HG02678 (cell line): ENCODE data around the gene C4BPB.
"Not testable (repeated sequence)": the region's sequence is repeated elsewhere in the genome, so short reads cannot be mapped to it uniquely, and the experiment has no call there.

Experiments
- ATAC-seq: cut with Tn5 transposase; IDR thresholded peaks from one replicate; pipeline ENCODE4 v1.9.1; 2021; ENCODE audit warnings: mild to moderate bottlenecking, moderate library complexity; ENCODE audit not compliant: unreplicated experiment

The C4BPB gene, protein sequence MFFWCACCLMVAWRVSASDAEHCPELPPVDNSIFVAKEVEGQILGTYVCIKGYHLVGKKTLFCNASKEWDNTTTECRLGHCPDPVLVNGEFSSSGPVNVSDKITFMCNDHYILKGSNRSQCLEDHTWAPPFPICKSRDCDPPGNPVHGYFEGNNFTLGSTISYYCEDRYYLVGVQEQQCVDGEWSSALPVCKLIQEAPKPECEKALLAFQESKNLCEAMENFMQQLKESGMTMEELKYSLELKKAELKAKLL

DNA sequence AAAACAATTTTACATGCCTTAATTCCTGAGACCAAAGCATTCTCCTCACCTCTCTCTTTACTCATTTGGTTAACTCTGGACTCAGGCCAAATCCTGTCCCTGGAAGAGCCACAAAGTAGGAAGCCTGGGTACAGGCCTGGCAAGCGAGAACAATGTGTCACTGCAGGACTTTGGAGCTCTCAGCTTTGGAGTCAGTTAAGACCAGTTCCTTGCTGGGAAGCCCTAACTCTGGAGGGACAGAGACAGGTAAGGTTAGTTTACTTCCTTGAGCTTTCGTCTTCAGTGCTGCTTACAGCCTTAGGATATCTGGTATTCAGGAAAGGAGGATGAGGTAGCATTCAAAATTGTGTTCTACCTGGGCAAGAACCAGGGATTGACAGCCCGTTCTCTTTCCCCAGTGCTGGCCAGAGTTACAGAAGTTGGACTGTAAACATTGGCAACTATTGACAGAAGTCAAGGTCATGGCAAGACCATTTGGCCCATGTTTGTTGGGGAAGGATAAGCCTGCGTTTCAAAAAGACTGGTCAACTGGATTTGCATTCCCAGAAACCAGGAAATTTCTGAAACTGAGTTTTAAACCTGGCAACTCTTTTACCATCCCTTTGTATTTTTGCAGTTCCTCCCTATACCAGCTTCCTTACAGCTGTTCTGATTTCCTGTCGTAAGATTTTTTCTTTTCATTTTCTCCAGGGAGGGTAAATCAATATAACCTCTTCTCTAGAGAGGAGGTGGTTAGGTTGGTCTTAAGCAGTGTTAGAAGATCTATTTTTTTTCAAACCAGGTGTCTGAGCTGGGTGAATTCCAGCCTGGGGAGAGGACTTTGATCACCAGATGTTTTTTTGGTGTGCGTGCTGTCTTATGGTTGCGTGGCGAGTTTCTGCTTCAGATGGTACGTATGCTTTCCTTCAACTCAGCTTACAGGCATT, at the start of gene C4BPB:
TSS of gene C4BPB (plus strand) at position 160 of the 926 bp plus-strand sequence. CDS start at position 832, 672 bp downstream.
- peak; percentile 47 for ATAC-seq

DNA sequence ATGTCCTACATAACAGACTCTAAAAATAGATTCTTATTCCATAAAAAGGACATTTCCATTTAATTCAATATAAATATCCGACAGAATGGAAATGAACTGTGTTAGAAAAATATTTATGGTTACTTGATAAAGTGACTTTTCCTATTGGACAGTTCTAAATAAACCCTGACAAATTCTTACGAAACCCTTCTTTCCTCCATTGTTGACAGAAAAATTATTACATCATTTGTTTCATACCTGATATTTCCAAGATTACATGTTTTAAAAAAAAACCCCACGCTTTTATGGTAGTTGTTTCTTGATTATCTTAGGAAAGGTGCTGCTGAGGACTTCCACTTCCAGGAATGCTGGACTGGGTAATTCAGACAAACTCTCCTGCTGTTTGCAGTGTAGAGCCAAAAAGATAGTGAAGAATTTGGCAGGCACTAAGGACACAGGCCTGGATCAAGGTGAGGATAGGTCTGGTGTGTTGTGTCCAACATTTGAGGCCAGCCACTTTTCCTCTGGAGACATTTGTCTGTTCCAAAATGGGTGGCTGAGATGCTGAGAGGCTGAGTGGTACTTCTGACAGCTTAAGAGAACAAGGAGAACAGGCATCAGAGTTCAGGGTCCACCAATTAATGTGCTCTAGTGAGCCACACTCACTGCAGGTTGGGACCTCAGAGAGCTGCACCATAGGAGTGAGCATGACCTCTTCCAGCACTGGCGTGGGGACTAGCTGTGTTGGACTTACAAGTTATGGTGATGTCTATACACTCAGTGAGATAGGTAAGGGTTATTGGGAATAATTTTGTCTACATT, 49.1 kb upstream of the C4BPB start:
- no peak for ATAC-seq

DNA sequence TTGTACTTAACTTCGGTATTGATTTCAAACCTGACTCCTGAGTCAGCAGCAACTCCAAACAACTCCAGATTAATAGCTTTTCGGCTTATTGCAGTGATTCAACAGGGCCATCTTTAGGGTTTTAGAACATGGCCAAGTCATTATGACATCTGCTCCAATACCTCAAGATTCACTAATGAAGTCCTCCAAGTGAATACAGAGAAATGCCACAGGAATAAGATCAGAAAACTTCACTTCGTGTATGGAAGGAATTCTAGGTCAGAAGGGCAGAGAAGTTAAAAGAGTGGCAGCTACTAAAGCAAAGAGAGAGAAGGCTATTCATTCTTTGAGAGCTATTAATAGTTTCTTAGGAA, 48.5 kb upstream of the C4BPB start:
- no peak for ATAC-seq

DNA sequence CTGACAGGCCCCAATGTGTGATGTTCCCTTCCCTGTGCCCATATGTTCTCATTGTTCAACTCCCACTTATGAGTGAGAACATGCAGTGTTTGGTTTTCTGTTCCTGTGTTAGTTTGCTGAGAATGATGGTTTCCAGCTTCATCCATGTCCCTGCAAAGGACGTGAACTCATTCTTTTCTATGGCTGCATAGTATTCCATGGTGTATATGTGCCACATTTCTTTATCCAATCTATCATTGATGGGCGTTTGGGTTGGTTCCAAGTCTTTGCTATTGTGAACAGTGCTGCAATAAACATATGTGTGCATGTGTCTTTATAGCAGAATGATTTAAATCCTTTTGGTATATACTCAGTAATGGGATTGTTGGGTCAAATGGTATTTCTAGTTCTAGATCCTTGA, 47.3 kb upstream of the C4BPB start:
- not testable (repeated sequence) for ATAC-seq

DNA sequence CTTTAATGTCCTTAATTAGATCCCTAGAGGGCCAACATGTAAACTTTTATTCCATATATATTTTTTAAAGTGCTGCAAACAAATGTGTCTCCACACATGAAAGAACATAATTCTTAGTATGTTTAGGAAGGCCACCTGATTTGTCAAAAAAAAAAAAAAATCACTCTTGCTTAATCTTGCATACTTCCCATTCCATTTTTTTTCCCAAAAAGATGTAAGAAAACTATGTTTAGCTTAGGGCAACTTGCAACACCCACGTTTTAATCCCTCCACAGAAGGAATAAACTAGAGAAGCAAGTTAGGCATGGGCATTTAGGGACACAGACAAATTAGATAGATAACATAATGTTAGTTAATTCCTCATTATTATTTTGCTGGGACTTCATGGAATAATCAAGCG, 43.2 kb upstream of the C4BPB start:
- ATAC-seq = no peak

DNA sequence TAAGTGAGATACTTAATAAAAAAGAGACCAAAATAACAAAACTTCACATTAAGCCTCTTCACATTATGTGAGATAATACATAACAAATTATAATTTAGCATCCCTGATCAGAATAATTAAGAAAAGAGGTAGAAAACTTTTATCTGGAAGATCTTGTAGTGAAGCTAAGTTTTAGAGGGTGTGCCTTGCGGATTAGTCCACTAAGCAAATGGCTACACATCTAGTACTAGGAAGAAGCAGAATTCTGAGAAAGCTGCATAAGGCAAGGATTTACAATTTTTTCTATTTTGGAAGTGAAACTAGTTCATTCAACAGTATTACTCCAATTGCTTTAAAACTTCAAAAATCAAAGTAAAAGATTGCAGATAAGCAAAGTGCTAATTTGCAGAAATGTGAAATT, 41.2 kb upstream of the C4BPB start:
- ATAC-seq = no peak

DNA sequence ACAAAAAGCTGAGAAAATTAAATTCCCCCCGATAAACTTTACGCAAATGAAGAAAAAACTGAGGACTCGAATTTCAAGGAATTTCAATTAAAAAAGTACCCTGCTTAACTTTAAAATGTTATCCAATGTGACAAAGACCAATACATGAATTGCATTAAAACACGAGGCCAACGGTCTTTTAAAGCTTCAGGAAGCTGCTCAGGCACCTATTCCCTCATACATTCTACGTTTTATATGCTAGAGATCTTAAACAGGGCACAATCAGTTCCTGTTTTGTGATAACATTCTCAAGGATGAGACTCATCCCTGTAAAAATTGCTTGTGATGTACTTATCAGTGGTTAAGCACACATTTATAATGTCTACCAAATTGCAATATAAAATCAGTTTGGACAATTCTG, 40.6 kb upstream of the C4BPB start:
- ATAC-seq = no peak

DNA sequence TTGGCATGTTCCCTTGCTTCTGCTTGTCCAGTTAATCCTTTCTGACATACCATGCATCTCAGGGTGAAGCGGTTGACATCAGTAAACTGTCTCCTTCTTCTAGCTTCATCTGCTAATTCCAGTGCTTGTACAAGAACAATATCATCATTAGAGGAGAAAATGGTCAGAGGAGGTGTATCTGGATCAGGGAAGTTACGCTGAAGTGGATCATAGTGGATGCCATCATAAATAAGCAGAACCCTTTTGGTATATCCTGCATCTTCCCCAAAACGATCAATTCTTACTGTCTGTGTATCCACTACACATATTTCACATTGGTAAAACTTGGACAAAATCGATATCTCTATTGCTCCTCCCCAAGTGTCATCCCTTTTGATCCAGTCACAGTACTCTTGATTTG, 39.6 kb upstream of the C4BPB start:
- ATAC-seq = no peak

DNA sequence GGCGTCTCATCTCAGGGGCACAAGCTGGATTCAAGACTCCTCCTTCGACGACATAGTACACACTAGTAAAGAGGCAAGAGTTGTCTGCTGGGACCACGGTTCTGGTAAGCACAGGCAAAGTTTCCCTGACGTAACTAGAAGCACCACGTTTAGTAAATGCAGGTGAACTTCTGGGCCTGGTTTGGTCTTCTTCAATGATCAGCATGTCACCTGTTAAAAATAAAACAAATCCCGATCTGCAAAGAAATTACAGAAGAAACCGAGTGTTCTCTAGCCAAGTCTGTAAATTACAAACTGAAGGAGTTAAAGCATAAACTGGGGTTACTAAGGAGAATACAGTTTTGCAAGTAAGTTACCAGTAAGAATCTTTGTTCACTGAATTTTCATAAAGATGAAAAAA, 39.1 kb upstream of the C4BPB start:
- no peak for ATAC-seq

DNA sequence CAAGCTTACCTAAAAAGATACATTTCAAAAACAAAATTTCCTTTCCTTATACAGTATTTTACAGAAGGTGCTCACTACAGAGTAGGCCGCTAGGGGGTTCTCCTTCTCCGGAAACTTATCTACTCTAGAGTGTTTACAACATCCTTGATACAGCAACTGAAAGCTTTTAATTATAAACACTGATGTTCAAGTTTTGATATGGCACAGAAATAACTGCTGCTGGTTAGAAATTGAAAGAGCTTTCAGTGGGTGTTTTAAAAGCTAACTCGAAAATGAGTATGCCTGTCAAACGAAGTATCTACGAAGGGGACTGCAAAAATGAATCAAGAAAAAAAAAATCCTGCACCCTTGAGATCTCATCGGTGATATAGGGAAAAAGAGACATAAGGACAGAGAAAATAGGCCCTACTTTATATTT, 38.7 kb upstream of the C4BPB start:
- peak; percentile 42 for ATAC-seq

DNA sequence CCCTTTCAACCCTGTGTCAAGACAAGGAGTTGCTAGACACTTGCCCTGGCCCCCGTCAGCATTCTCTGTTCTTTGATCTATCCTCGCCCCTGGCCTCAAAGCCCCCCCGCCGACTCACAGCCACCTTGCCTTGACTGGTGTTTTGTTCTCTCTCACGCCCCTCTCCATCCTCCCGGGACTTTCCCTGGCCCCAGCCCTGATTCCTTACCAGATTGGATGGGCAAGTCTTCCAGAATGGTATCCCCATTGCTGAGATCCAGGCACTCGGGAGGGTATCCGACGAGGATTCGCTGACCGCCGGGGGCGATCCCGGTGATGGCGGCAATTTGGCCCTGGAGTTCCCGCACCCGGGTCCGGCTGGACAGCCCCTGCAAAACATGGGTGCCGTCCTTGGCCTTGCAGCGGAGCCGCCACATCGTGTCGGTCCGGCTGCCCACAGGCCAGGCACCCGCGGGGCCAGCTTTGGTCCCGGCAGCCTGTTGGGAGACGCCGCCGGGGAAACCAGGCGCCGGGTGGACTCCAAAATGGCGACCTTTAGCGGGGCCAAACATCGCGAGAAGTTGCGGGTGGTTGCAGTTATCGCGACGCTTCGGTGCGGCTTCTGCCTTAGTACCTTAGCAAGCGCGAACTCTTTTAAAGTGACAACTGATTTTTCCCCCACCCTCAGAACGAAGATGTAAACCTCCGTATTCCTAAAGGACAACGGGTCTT, 38.0 kb upstream of the C4BPB start:
- peak; percentile 52 for ATAC-seq

DNA sequence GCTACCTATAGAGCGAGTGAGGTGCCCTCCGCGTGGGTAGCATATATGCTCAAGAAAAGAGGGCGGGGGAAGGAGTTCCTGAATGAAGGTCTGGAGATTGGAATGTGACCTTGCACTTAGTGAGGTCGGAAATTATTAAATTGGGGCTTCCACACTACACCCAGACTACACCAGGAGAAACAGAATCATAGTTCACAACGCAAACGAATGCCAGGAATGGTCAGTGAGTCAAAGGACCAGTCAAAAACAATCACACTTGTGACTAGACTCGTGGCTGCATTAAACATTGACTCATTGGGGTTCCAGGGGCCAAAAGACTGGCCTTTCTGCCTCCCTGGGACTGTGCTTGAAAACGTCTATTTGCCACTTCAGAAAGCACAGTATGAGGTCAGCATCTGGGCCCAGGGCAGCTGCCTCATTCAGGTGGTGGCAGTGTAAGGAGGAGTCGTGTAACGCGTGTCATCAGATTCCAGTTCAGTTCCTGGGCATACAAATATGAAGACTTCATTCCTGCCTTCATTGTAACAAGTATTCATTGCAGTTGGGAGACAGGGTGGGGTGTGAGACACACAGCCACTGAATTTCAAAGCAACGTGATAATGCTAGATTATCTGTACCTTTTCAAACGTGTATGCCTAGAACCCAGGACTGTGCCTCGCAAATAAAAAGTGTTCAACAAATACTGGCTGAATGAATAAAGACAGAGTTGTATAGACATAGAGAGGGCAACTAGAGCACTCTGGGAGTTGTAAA, 37.3 kb upstream of the C4BPB start, which contains the start of gene YOD1:
TSS of gene YOD1 (minus strand) at position 18 of the 753 bp plus-strand sequence. CDS start 178 bp downstream, outside the sequence.
- ATAC-seq = no peak

DNA sequence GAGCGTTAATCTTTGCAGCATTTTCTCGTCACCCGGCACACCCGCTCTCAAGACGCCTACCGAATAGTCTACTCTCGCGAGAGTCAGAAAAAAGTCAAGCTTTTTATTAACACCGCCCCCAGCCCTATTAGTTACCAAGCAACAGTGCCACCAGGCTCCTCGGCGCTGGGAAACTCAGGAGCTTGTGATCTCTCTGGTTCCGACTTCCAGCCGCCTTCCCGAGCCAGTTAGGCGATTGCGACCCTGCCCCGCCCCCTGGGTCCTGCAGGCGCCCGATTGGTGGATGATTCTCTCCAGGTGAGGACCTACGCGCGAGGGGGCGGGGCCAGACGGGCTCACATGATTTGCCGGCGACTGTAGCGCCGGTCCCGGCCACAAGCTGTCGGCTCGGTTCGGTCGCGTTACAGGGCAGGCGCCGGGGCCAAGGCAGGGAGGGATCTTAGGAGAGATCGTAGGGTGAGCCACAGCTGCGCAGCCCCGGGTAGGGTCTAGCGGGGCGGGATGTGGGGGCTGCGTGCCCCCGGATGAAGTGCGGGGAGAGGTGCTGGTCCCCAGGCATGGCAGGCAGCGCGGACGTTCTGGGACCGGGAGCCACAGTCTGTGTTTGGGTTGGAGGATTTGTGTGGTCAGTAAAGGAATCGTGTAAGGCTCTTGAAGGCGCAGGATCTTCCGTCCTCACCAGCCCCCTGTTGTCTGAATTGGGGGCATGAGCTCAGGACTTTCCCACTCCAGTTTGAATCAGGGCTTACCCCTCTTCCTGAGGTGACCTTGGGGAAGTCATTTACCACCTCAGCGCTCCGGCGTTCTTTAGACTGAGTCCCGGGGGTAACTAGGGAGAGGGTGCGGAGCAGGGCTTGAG, 35.5 kb upstream of the C4BPB start, which contains the start of gene PFKFB2:
TSS of gene PFKFB2 (plus strand) at position 365 of the 859 bp plus-strand sequence. CDS start 1,443 bp downstream, outside the sequence.
- peak; percentile 76 for ATAC-seq

DNA sequence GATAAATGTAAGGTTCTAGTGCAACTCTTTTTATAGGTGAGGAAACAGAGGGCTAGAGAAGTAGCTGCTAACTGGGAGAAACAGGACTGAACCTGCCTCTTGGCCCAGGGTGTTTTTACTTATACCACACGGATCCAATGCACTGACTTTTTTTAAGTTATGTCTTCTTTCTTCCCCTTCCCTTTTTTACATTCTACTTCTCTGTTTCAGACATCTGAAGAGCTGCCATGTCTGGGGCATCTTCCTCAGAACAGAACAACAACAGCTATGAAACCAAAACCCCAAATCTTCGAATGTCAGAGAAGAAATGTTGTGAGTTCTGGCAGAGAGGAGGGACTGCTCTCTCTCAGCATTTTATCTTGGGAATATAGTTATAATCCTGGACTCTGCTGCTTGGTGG, 34.2 kb upstream of the C4BPB start:
- ATAC-seq = no peak

DNA sequence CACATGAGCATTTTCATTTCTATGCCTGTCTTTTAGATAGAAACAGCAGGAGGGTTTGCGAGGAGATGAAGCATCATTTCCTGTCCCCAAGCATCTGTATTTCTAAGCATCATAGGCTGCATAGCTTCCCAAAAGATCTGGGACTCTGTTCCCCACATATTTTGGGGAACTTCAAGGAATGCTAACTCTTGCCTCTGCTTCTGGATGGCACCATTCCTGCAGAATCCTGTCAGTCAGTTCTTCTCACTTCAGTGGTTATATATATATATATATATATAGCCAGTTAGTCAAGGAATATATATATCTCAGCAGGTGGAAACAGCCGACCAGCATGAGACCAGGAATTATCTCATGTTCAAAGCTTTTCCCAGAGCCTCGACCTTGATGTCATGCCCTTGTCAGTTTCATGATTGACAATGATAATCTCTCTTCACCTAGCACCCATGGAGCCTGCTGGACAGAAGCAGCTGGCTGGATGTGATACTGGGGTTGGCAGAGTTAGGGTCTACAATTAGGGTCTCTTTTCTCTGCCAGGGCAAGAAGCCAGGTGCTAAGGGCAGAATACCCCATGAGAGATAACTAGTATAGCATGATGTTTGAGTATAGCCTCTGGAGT, 33.2 kb upstream of the C4BPB start:
- ATAC-seq = no peak

DNA sequence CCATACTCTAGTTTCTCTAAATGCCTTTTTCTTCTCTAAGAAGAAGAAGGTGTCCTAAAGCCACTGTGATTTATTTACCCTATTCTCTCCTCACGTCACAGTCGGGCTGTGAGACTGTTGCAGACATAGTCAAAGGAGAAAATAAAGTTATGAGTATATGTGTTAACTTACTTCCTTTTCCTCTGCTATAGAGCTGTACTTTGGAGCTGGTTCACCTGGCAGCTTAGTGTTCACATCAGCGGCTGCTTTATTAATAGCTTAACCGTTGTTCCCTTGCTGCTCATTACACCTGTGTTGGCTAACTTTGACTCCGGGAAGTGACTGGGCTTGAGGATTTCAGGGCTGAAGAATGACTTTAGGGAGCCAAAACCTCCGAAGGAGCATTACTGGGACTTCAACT, 32.0 kb upstream of the C4BPB start:
- ATAC-seq = no peak

DNA sequence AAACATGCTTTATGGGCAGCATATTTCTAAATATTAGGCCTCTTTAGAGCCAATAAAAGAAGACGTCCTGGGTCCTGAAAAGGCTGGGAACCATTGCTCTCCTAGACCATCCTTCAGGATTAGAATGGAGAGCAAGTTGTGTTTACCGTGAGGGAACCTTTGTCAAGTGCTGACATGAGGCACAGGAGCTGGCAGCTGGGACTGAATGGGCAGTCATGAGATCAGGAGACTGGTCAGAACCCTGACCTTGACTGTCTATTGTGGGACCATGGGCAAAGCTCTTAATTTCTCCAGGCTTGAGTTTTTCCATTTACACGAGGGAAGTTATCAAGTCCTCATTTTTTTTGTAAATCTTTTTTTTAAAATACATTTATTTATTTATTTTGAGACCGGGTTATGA, 30.4 kb upstream of the C4BPB start:
- no peak for ATAC-seq
